Vagina (tissue), 2 donors: ENCODE data around the gene CD320.

Source experiments
- CTCF ChIP-seq, 3 experiments: fragments of 450-650 bp in 2 of 3; fragments of 200-600 bp in 1 of 3; sonication (generic) in 1 of 3; IDR thresholded peaks; one replicate each; pipeline ENCODE4 v1.5.1; 2017 to 2019; ENCODE audit warnings: antibody characterized with exemption in 3 of 3, mild to moderate bottlenecking in 2 of 3, moderate library complexity in 2 of 3
- POLR2A ChIP-seq, 2 donors: fragments of 450-650 bp; IDR thresholded peaks; one replicate each; pipeline ENCODE4 v1.6.1; 2017; ENCODE audit warnings: antibody characterized with exemption in 2 of 2, mild to moderate bottlenecking in 2 of 2, moderate library complexity in 2 of 2
- POLR2AphosphoS5 ChIP-seq, 2 donors: sonication (generic); formaldehyde crosslinking; IDR thresholded peaks; one replicate each; pipeline ENCODE4 v1.9.0; 2017; ENCODE audit warnings: antibody characterized with exemption in 2 of 2, mild to moderate bottlenecking in 2 of 2, low read depth in 1 of 2; ENCODE audit not compliant: insufficient read depth in 1 of 2

GRCh38 chr19:8302357-8302691 is 5.8 kb downstream of the CD320 start:
- TF ChIP-seq POLR2A (IDR thresholded peaks at IDR 0.05), result no peak
- no peak for TF ChIP-seq CTCF (IDR thresholded peaks at IDR 0.05)
- TF ChIP-seq POLR2AphosphoS5 (IDR thresholded peaks at IDR 0.05; ENCODE audit: insufficient read depth in 1 of 2, low read depth in 1 of 2), result no peak
